ENCODE results near the gene SULT2B1. TPM values are rescaled to one million over a fixed set of nuclear protein-coding genes. Genes with fewer than 3 reads are reported as not detected.

The SULT2B1 gene
- total RNA-seq, 2 donors from 2014 or later: 14.6 to 43.0 TPM

DNA sequence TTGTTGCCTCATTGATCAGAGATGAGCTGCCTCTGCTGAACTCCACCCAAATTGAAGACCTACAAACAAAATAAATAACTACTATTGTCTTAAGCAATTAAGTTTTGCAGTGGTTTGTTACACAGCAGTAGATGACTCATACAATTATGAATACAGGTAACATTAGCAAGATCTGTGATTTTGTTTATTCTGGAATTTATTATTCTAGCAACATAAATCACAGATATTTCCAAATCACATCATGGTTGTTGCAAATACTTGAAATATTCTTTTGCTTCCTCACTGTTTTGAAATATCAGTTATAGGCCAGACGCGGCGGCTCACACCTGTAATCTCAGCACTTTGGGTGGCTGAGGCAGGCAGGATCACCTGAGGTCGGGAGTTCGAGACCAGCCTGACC, 27.2 kb upstream of the SULT2B1 start:
- TF ChIP-seq POLR2AphosphoS5 (IDR thresholded peaks at IDR 0.05) (no peak), POLR2A (IDR thresholded peaks at IDR 0.05) (no peak)
- TF ChIP-seq, protein P1, sequence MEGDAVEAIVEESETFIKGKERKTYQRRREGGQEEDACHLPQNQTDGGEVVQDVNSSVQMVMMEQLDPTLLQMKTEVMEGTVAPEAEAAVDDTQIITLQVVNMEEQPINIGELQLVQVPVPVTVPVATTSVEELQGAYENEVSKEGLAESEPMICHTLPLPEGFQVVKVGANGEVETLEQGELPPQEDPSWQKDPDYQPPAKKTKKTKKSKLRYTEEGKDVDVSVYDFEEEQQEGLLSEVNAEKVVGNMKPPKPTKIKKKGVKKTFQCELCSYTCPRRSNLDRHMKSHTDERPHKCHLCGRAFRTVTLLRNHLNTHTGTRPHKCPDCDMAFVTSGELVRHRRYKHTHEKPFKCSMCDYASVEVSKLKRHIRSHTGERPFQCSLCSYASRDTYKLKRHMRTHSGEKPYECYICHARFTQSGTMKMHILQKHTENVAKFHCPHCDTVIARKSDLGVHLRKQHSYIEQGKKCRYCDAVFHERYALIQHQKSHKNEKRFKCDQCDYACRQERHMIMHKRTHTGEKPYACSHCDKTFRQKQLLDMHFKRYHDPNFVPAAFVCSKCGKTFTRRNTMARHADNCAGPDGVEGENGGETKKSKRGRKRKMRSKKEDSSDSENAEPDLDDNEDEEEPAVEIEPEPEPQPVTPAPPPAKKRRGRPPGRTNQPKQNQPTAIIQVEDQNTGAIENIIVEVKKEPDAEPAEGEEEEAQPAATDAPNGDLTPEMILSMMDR (IDR thresholded peaks at IDR 0.05): no peak
- Histone ChIP-seq H3K27ac (no peak overlapping the region), H3K36me3 (no peaks in the 10 kb centered on the region), H3K9me3 (no peaks in the 10 kb centered on the region), H3K27me3 (replicated peaks; ENCODE audit: insufficient read depth) (no peaks in the 10 kb centered on the region), H3K4me1 (replicated peaks) (no peaks in the 10 kb centered on the region), H3K4me3 (no peak overlapping the region)
- intact Hi-C loops (cut with DNase I): no loop called here
- no peak for DNase-seq (ENCODE audit: low spot score)
- 93% methylated on average over 5 of the region's 5 CpGs for WGBS

- Histone ChIP-seq H3K27ac (no peak overlapping the region), H3K4me1 (replicated peaks) (no peaks in the 10 kb centered on the region), H3K27me3 (replicated peaks; ENCODE audit: insufficient read depth) (no peaks in the 10 kb centered on the region), H3K4me3 (no peak overlapping the region), H3K36me3 (no peaks in the 10 kb centered on the region), H3K9me3 (no peaks in the 10 kb centered on the region)
- DNase-seq (ENCODE audit: low spot score): no peak
- WGBS: 99% methylated on average over 4 of the region's 4 CpGs
- TF ChIP-seq, protein P1 (IDR thresholded peaks at IDR 0.05): no peak
- TF ChIP-seq POLR2AphosphoS5 (IDR thresholded peaks at IDR 0.05) (no peak), POLR2A (IDR thresholded peaks at IDR 0.05) (no peak)
- intact Hi-C loops (cut with DNase I): no loop called here
Observed at GRCh38 chr19:48529156-48529555, 22.8 kb upstream of the SULT2B1 start.

DNA sequence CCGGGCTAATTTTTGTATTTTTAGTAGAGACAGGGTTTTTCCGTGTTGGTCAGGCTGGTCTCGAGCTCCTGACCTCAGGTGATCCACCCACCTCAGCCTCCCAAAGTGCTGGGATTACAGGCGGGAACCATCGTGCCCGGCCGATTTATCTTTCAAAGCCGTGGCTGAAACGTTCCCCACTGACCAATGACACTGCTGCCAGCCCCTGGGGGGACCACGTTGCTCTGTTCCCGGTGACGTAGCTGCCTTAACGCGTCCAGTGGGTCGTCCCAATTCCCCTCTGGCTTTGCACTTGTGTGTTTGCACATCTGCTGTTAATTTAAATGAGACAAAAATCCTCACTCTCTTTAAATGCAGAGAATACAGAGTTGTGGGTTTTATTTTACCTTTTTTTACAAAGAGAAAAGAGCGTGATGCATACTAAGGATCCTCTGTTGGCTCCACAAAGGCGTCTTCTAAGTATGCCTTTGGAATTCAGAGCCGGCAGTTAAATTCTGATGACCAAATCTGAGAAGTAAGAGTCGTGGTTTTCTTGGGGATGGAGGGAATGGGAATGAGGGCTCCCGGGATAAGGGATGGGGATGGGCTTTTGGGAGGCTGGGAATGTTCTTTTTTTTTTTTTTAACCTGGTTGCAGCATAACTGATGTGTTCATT, 21.8 kb upstream of the SULT2B1 start:
- no peaks in the 10 kb centered on the region for H3K9me3 ChIP-seq
- intact Hi-C loops (cut with DNase I): no loop called here
- TF ChIP-seq, protein P1 (IDR thresholded peaks at IDR 0.05): no peak
- TF ChIP-seq POLR2A (IDR thresholded peaks at IDR 0.05): no peak
- no peak for TF ChIP-seq POLR2AphosphoS5 (IDR thresholded peaks at IDR 0.05)
- no peaks in the 10 kb centered on the region for H3K27me3 ChIP-seq (replicated peaks; ENCODE audit: insufficient read depth)
- 38% methylated on average over 20 of the region's 20 CpGs for WGBS
- no peaks in the 10 kb centered on the region for H3K4me1 ChIP-seq (replicated peaks)
- no peak overlapping the region for H3K4me3 ChIP-seq
- no peak overlapping the region for H3K27ac ChIP-seq
- DNase-seq (ENCODE audit: low spot score): no peak
- H3K36me3 ChIP-seq: no peaks in the 10 kb centered on the region

GRCh38 chr19:48530770-48531169, 21.2 kb upstream of the SULT2B1 start:
- Histone ChIP-seq H3K4me1 (replicated peaks) (no peaks in the 10 kb centered on the region), H3K9me3 (no peaks in the 10 kb centered on the region), H3K36me3 (no peaks in the 10 kb centered on the region), H3K27me3 (replicated peaks; ENCODE audit: insufficient read depth) (no peaks in the 10 kb centered on the region), H3K4me3 (no peak overlapping the region), H3K27ac (peak overlapping the region in 1 of 2 donors; percentile 14)
- 38% methylated on average over 6 of the region's 6 CpGs for WGBS
- intact Hi-C loops (cut with DNase I): no loop called here
- DNase-seq (ENCODE audit: low spot score): no peak
- TF ChIP-seq POLR2A (IDR thresholded peaks at IDR 0.05) (no peak), POLR2AphosphoS5 (IDR thresholded peaks at IDR 0.05) (peak; percentile 35)
- TF ChIP-seq, protein P1 (IDR thresholded peaks at IDR 0.05): no peak

GRCh38 chr19:48533770-48534169, 18.2 kb upstream of the SULT2B1 start:
- Histone ChIP-seq H3K4me3 (no peak overlapping the region), H3K36me3 (no peaks in the 10 kb centered on the region), H3K9me3 (no peaks in the 10 kb centered on the region), H3K27me3 (replicated peaks; ENCODE audit: insufficient read depth) (no peaks in the 10 kb centered on the region), H3K4me1 (replicated peaks) (no peaks in the 10 kb centered on the region), H3K27ac (no peak overlapping the region)
- TF ChIP-seq POLR2AphosphoS5 (IDR thresholded peaks at IDR 0.05) (no peak), POLR2A (IDR thresholded peaks at IDR 0.05) (no peak)
- TF ChIP-seq, protein P1 (IDR thresholded peaks at IDR 0.05): no peak
- intact Hi-C loops (cut with DNase I): no loop called here
- no peak for DNase-seq (ENCODE audit: low spot score)
- WGBS: 92% methylated on average over 10 of the region's 10 CpGs

Measured in prostate gland (tissue), 2 donors.